HFFc6 (cell line): ENCODE measurements around the gene RMND5A. TPM values are rescaled to one million over a fixed set of nuclear protein-coding genes. Genes with fewer than 3 reads are reported as not detected.
A peak's percentile ranks its signal among the peaks of the same experiment; 100 is the strongest.

Experiments used
- DNase-seq: peaks from one replicate; pipeline ENCODE4 v3.0.0-alpha.2; 2018
- H3K27ac Mint-ChIP-seq: 2 replicates; pipeline ENCODE4 v1.8.0; 2020; ENCODE audit warnings: mild to moderate bottlenecking, mixed read lengths
- H3K27me3 Mint-ChIP-seq: 2 replicates; pipeline ENCODE4 v1.8.0; 2021; ENCODE audit warnings: mild to moderate bottlenecking, moderate library complexity, mixed read lengths; ENCODE audit not compliant: insufficient read depth
- H3K36me3 Mint-ChIP-seq: 2 replicates; pipeline ENCODE4 v1.8.0; 2021; ENCODE audit warnings: low read depth, mixed read lengths
- H3K4me1 Mint-ChIP-seq: 2 replicates; pipeline ENCODE4 v1.8.0; 2020; ENCODE audit warnings: low read depth, mixed read lengths
- H3K4me3 Mint-ChIP-seq: 2 replicates; pipeline ENCODE4 v1.8.0; 2020; ENCODE audit warnings: mild to moderate bottlenecking, moderate library complexity, mixed read lengths
- H3K9me3 Mint-ChIP-seq: 2 replicates; pipeline ENCODE4 v1.8.0; 2020; ENCODE audit warnings: mild to moderate bottlenecking, mixed read lengths
- CTCF ChIP-seq: fragments of 200-600 bp; sonication (generic); IDR thresholded peaks from 2 replicates; pipeline ENCODE4 v1.5.0; 2021; ENCODE audit warnings: antibody characterized with exemption, mild to moderate bottlenecking
- total RNA-seq, 6 experiments: library from RNA; stranded (reverse); fragmentation: NEBNext Ultra II Directional; extraction: Animal tissue kit (Norgen Biotek cat#: 25700); gene quantifications; 2 replicates in 1 of 6; 3 replicates in 5 of 6; pipeline ENCODE4 v1.2.3, GENCODE V29; 2021

RMND5A gene
- total RNA-seq, 6 experiments from 2014 or later, result 5.5 to 10.7 (median 8.4) TPM

- Mint-ChIP-seq H3K4me3 (no peak overlapping the region), H3K4me1 (no peaks in the 10 kb centered on the region), H3K27ac (no peak overlapping the region), H3K36me3 (no peaks in the 10 kb centered on the region; the same call in 1 of the 2 replicates), H3K9me3 (peaks cover 6% of the 10 kb centered on the region), H3K27me3 (peaks cover 10% of the 10 kb centered on the region)
- DNase-seq, result no peak
- no peak for TF ChIP-seq CTCF
Measured at GRCh38 chr2:86818957-86819356, 98.9 kb downstream of the RMND5A start.

- Mint-ChIP-seq H3K27ac (no peak overlapping the region), H3K36me3 (no peaks in the 10 kb centered on the region; the same call in 1 of the 2 replicates), H3K4me3 (peak overlapping the region; percentile 72; the same call in 1 of the 2 replicates), H3K4me1 (no peaks in the 10 kb centered on the region), H3K27me3 (peaks cover 16% of the 10 kb centered on the region), H3K9me3 (peaks cover 6% of the 10 kb centered on the region)
- DNase-seq, result no peak
- no peak for TF ChIP-seq CTCF
Measured at GRCh38 chr2:86821306-86821705, 101.2 kb downstream of the RMND5A start.

GRCh38 chr2:86821842-86822241, 101.8 kb downstream of the RMND5A start:
- Mint-ChIP-seq H3K4me1 (no peaks in the 10 kb centered on the region), H3K27ac (no peak overlapping the region), H3K4me3 (peak overlapping the region; percentile 72; the same call in 1 of the 2 replicates), H3K27me3 (peaks cover 18% of the 10 kb centered on the region), H3K36me3 (no peaks in the 10 kb centered on the region; the same call in 1 of the 2 replicates), H3K9me3 (peaks cover 6% of the 10 kb centered on the region)
- DNase-seq, result no peak
- TF ChIP-seq CTCF, result no peak

GRCh38 chr2:86822668-86823345, 102.7 kb downstream of the RMND5A start:
- no peaks in the 10 kb centered on the region for H3K4me1 Mint-ChIP-seq
- no peak overlapping the region for H3K27ac Mint-ChIP-seq
- no peak for TF ChIP-seq CTCF
- no peak for DNase-seq
- H3K27me3 Mint-ChIP-seq, result peaks cover 27% of the 10 kb centered on the region
- H3K36me3 Mint-ChIP-seq, result no peaks in the 10 kb centered on the region; the same call in 1 of the 2 replicates
- no peak overlapping the region for H3K4me3 Mint-ChIP-seq
- peaks cover 6% of the 10 kb centered on the region for H3K9me3 Mint-ChIP-seq

- Mint-ChIP-seq H3K4me3 (no peak overlapping the region), H3K9me3 (peaks cover 6% of the 10 kb centered on the region), H3K27me3 (peaks cover 24% of the 10 kb centered on the region), H3K4me1 (no peaks in the 10 kb centered on the region), H3K36me3 (no peaks in the 10 kb centered on the region; the same call in 1 of the 2 replicates), H3K27ac (no peak overlapping the region)
- DNase-seq, result no peak
- no peak for TF ChIP-seq CTCF
Measured at GRCh38 chr2:86825036-86825692, 105.1 kb downstream of the RMND5A start.
